ENCODE data around the gene OR4S2. TPM values are rescaled to one million over a fixed set of nuclear protein-coding genes. Genes with fewer than 3 reads are reported as not detected.

OR4S2 gene
- total and polyA plus RNA-seq, 2 donors (not counting 1 experiment from before 2014, with no cell fraction given): not detected

- no peaks in the 10 kb centered on the region for H3K27me3 ChIP-seq (ENCODE audit: control insufficient read depth, insufficient read depth, low read length)
- H3K4me2 ChIP-seq (ENCODE audit: extremely low read depth, insufficient read depth, low read length): no peak overlapping the region
- H3K9me3 ChIP-seq (ENCODE audit: control insufficient read depth, insufficient read depth, low read depth, low read length): no peaks in the 10 kb centered on the region
- no peaks in the 10 kb centered on the region for H3K4me1 ChIP-seq (ENCODE audit: control insufficient read depth, extremely low read depth, insufficient read depth, low read length)
- H3K79me2 ChIP-seq (ENCODE audit: control insufficient read depth, insufficient read depth, low read length): no peaks in the 10 kb centered on the region
- H4K20me1 ChIP-seq (ENCODE audit: control insufficient read depth, extremely low read depth, insufficient read depth, low read length): no peaks in the 10 kb centered on the region
- no peak overlapping the region for H3K4me3 ChIP-seq (replicated peaks in 1 of 4; ENCODE audit: control extremely low read depth in 1 of 4, insufficient read depth in 1 of 4, low read depth in 3 of 4, low read length in 4 of 4)
- H3K9ac ChIP-seq (ENCODE audit: insufficient read depth, low read length): no peak overlapping the region
- no peak overlapping the region for H3K27ac ChIP-seq (ENCODE audit: insufficient read depth, low read length)
- H3K36me3 ChIP-seq (ENCODE audit: control insufficient read depth, insufficient read depth, low read length): no peaks in the 10 kb centered on the region
- H2AFZ ChIP-seq (ENCODE audit: low read length): no peak overlapping the region
- DNase-seq (ENCODE audit: low read depth in 2 of 2): no peak
- TF ChIP-seq EZH2 (IDR thresholded peaks at IDR 0.05; ENCODE audit: low read length, missing control alignments): no peak
- no peak for TF ChIP-seq CTCF (conservative IDR thresholded peaks at IDR 0.05 in 1 of 2, IDR thresholded peaks at IDR 0.05 in 1 of 2; ENCODE audit: low read depth in 1 of 2, low read length in 2 of 2)
These were observed 10.0 kb downstream of the OR4S2 start for GRCh38 chr11:55658031-55658573.

- no peak overlapping the region for H3K27ac ChIP-seq (ENCODE audit: insufficient read depth, low read length)
- H3K9me3 ChIP-seq (ENCODE audit: control insufficient read depth, insufficient read depth, low read depth, low read length): no peaks in the 10 kb centered on the region
- H3K36me3 ChIP-seq (ENCODE audit: control insufficient read depth, insufficient read depth, low read length): no peaks in the 10 kb centered on the region
- H3K9ac ChIP-seq (ENCODE audit: insufficient read depth, low read length): no peak overlapping the region
- no peak for DNase-seq (ENCODE audit: low read depth in 2 of 2)
- no peak for TF ChIP-seq CTCF (conservative IDR thresholded peaks at IDR 0.05 in 1 of 2, IDR thresholded peaks at IDR 0.05 in 1 of 2; ENCODE audit: low read depth in 1 of 2, low read length in 2 of 2)
- H4K20me1 ChIP-seq (ENCODE audit: control insufficient read depth, extremely low read depth, insufficient read depth, low read length): no peaks in the 10 kb centered on the region
- no peak overlapping the region for H2AFZ ChIP-seq (ENCODE audit: low read length)
- no peaks in the 10 kb centered on the region for H3K79me2 ChIP-seq (ENCODE audit: control insufficient read depth, insufficient read depth, low read length)
- no peak overlapping the region for H3K4me2 ChIP-seq (ENCODE audit: extremely low read depth, insufficient read depth, low read length)
- no peak overlapping the region for H3K4me3 ChIP-seq (replicated peaks in 1 of 4; ENCODE audit: control extremely low read depth in 1 of 4, insufficient read depth in 1 of 4, low read depth in 3 of 4, low read length in 4 of 4)
- H3K27me3 ChIP-seq (ENCODE audit: control insufficient read depth, insufficient read depth, low read length): no peaks in the 10 kb centered on the region
- no peaks in the 10 kb centered on the region for H3K4me1 ChIP-seq (ENCODE audit: control insufficient read depth, extremely low read depth, insufficient read depth, low read length)
These were observed 10.5 kb downstream of the OR4S2 start for GRCh38 chr11:55658608-55659007.

GRCh38 chr11:55661901-55662300 lies 13.8 kb downstream of the OR4S2 start, which contains the start of gene OR4C6:
Gene OR4C6 (plus strand): TSS chr11:55662201. CDS start chr11:55665167, 2,966 bp downstream.
- Histone ChIP-seq H3K9ac (ENCODE audit: insufficient read depth, low read length) (no peak within 1 kb of the TSS), H3K4me3 (replicated peaks in 1 of 4; ENCODE audit: control extremely low read depth in 1 of 4, insufficient read depth in 1 of 4, low read depth in 3 of 4, low read length in 4 of 4) (no peak within 1 kb of the TSS), H3K79me2 (ENCODE audit: control insufficient read depth, insufficient read depth, low read length) (no peaks in the 10 kb centered on the region), H3K4me1 (ENCODE audit: control insufficient read depth, extremely low read depth, insufficient read depth, low read length) (no peaks in the 10 kb centered on the region), H3K36me3 (ENCODE audit: control insufficient read depth, insufficient read depth, low read length) (no peaks in the 10 kb centered on the region), H4K20me1 (ENCODE audit: control insufficient read depth, extremely low read depth, insufficient read depth, low read length) (no peaks in the 10 kb centered on the region), H2AFZ (ENCODE audit: low read length) (no peak within 1 kb of the TSS), H3K9me3 (ENCODE audit: control insufficient read depth, insufficient read depth, low read depth, low read length) (no peaks in the 10 kb centered on the region), H3K27me3 (ENCODE audit: control insufficient read depth, insufficient read depth, low read length) (no peaks in the 10 kb centered on the region), H3K27ac (ENCODE audit: insufficient read depth, low read length) (no peak within 1 kb of the TSS), H3K4me2 (ENCODE audit: extremely low read depth, insufficient read depth, low read length) (no peak within 1 kb of the TSS)
- no peak for TF ChIP-seq EZH2 (IDR thresholded peaks at IDR 0.05; ENCODE audit: low read length, missing control alignments)
- no peak for TF ChIP-seq CTCF (conservative IDR thresholded peaks at IDR 0.05 in 1 of 2, IDR thresholded peaks at IDR 0.05 in 1 of 2; ENCODE audit: low read depth in 1 of 2, low read length in 2 of 2)
- DNase-seq (ENCODE audit: low read depth in 2 of 2): no peak

Data from fibroblast of lung (primary cell).